ENCODE data around the gene TBX10.
"Not testable (repeated sequence)": the region's sequence is repeated elsewhere in the genome, so short reads cannot be mapped to it uniquely, and the experiment has no call there.

TBX10 gene

GRCh38 chr11:67664213-67664585 lies 24.6 kb upstream of the TBX10 start:
- DNase-seq: no peak

GRCh38 chr11:67663532-67664212 lies 24.1 kb upstream of the TBX10 start:
- DNase-seq: no peak

GRCh38 chr11:67662835-67663531 lies 23.4 kb upstream of the TBX10 start:
- no peak for DNase-seq

- DNase-seq: no peak
These were observed 22.7 kb upstream of the TBX10 start for GRCh38 chr11:67662142-67662834.

- DNase-seq: not testable (repeated sequence)
These were observed 21.2 kb upstream of the TBX10 start for GRCh38 chr11:67660752-67661151.

- DNase-seq: not testable (repeated sequence)
These were observed 20.1 kb upstream of the TBX10 start for GRCh38 chr11:67659651-67660165.

GRCh38 chr11:67657300-67657699 lies 17.7 kb upstream of the TBX10 start:
- DNase-seq: no peak

GRCh38 chr11:67656278-67656922 lies 16.8 kb upstream of the TBX10 start:
- DNase-seq: no peak

- DNase-seq: no peak
These were observed 14.7 kb upstream of the TBX10 start for GRCh38 chr11:67654225-67654624.

GRCh38 chr11:67652965-67653845 lies 13.6 kb upstream of the TBX10 start:
- DNase-seq: no peak

GRCh38 chr11:67651976-67652781 lies 12.6 kb upstream of the TBX10 start:
- no peak for DNase-seq

GRCh38 chr11:67649634-67650510 lies 10.3 kb upstream of the TBX10 start:
- no peak for DNase-seq

- peak; percentile 5 for DNase-seq
These were observed 9.4 kb upstream of the TBX10 start for GRCh38 chr11:67648796-67649613.

- peak; percentile 5 for DNase-seq
These were observed 8.7 kb upstream of the TBX10 start for GRCh38 chr11:67648140-67648795.

GRCh38 chr11:67647471-67647870 lies 7.9 kb upstream of the TBX10 start:
- no peak for DNase-seq

- no peak for DNase-seq
These were observed 7.2 kb upstream of the TBX10 start for GRCh38 chr11:67646535-67647336.

GRCh38 chr11:67645521-67646461 lies 6.2 kb upstream of the TBX10 start:
- DNase-seq: no peak
